Measurements from ENCODE around the gene NAALADL2.

DNA sequence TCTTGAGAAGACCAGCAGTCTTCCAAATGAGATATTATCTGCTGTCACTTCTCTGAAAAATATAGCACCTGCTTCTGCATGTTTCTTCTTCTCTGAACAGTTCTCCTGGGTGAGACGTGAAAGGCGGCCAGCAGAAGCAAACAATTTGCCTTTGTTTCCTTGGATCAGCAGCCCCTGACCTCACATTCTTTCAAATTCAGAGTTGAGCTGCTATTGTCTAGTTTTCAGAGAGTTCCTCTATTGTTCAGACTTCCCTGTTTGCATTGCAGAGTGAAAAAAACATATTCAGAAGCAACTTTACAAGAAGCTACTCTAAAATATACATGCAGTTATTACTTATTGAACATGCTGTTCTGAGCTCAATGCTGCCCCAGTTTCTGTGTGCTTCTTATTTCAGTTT, 653.6 kb downstream of the NAALADL2 start:
- TF ChIP-seq, protein P1, sequence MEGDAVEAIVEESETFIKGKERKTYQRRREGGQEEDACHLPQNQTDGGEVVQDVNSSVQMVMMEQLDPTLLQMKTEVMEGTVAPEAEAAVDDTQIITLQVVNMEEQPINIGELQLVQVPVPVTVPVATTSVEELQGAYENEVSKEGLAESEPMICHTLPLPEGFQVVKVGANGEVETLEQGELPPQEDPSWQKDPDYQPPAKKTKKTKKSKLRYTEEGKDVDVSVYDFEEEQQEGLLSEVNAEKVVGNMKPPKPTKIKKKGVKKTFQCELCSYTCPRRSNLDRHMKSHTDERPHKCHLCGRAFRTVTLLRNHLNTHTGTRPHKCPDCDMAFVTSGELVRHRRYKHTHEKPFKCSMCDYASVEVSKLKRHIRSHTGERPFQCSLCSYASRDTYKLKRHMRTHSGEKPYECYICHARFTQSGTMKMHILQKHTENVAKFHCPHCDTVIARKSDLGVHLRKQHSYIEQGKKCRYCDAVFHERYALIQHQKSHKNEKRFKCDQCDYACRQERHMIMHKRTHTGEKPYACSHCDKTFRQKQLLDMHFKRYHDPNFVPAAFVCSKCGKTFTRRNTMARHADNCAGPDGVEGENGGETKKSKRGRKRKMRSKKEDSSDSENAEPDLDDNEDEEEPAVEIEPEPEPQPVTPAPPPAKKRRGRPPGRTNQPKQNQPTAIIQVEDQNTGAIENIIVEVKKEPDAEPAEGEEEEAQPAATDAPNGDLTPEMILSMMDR (conservative IDR thresholded peaks at IDR 0.05 in 1 of 2, IDR thresholded peaks at IDR 0.05 in 1 of 2; ENCODE audit: low read depth in 1 of 2, low read length in 2 of 2) = no peak
- no peak for TF ChIP-seq EZH2 (IDR thresholded peaks at IDR 0.05; ENCODE audit: low read length, missing control alignments)
